GM19452 (cell line): ENCODE measurements around the gene PGR.
"Not testable (repeated sequence)": the region's sequence is repeated elsewhere in the genome, so short reads cannot be mapped to it uniquely, and the experiment has no call there.

Experiments
- ATAC-seq: cut with Tn5 transposase; IDR thresholded peaks from one replicate; pipeline ENCODE4 v1.9.1; 2021; ENCODE audit not compliant: unreplicated experiment

PGR gene

GRCh38 chr11:101082813-101083212 lies 46.8 kb downstream of the PGR start:
- ATAC-seq = no peak

- no peak for ATAC-seq
Measured at GRCh38 chr11:101063706-101064105, 65.9 kb downstream of the PGR start.

- ATAC-seq = no peak
Measured at GRCh38 chr11:101061606-101062005, 68.0 kb downstream of the PGR start.

- no peak for ATAC-seq
Measured at GRCh38 chr11:101059331-101059730, 70.3 kb downstream of the PGR start.

GRCh38 chr11:101053492-101053891 lies 76.1 kb downstream of the PGR start:
- no peak for ATAC-seq

DNA sequence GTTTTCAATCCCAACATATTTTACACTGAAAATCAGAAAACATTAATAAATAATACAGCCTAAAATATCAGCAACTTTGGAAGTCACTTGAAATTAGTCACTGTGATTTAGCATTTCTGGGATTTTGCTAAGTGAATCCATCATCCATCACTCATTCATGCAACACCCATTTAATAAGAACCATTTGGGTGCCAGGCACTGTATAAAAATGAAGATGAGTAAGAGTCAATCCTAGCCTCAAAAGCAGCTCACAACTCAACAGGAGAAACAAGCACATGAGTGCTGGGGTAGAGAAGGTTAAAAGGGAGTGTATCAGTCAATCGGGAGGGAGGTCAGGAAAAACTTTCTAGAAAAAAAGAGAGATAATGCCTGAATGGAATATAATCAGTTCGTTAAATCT lies 77.9 kb downstream of the PGR start:
- no peak for ATAC-seq

DNA sequence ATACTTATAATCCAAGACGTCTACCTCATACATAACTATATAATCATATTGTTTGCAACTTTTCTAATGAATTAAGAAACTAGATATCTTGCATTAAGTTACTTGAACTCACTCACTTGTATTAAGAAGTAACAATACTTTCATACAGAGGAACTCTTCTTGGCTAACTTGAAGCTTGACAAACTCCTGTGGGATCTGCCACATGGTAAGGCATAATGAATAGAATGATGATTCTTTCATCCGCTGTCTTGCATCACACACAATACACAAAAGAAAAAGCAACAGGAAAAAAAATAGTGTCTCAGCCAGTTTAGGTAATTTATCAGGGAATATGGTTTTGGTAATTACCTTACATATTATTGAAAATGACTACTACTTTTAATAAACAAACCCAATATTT lies 79.8 kb downstream of the PGR start:
- ATAC-seq = no peak

DNA sequence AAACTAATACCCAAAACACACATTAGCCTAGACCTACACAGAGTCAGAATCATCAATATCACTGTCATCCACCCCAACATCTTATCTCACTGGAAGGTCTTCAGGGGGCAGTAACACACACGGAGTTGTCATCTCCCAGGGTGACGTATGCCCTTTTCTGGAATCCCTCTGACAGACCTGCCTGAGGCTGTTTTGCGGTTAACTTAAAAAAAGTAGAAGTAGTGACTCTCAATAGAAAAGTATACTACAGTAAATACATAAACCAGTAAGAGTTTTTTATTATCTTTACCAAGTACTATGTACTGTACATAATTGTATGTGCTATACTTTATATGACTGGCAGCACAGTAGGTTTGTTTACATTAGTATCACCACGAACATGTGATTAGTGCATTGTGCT lies 80.5 kb downstream of the PGR start:
- no peak for ATAC-seq

DNA sequence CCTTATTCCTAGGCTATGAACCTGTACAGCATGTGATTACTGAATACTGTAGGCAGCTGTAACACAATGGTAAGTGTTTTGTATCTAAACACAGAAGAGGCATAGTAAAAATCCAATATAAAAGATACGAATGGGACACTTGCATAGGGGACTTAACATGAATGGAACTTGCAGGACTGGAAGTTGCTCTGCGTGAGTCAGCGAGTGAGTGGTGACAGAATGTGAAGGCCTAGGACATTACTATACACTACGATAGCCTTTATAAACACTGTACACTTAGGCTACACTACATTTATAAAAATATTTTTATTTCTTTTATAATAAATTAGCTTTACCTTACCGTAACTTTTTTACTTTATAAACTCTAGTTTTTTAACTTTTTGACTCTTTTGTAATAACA lies 81.1 kb downstream of the PGR start:
- no peak for ATAC-seq

GRCh38 chr11:101046947-101047346 lies 82.7 kb downstream of the PGR start:
- ATAC-seq = no peak

DNA sequence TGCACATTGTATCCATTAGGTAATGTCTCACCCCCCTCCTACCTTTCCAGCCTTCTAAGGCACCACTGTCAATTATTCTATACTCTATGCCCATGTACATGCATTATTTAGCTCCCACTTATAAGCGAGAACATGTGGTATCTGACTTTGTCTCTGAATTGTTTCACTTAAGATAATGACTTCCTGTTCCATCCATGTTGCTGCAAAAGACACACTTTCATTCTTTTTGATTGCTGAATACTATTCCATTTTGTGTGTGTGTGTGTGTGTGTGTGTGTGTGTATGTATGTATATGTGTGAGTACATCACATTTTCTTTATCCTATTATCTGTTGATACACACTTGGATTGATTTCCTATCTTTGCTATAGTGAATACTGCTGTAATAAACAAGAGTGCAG lies 84.2 kb downstream of the PGR start:
- no peak for ATAC-seq

- no peak for ATAC-seq
Measured at GRCh38 chr11:101043940-101044339, 85.7 kb downstream of the PGR start.

DNA sequence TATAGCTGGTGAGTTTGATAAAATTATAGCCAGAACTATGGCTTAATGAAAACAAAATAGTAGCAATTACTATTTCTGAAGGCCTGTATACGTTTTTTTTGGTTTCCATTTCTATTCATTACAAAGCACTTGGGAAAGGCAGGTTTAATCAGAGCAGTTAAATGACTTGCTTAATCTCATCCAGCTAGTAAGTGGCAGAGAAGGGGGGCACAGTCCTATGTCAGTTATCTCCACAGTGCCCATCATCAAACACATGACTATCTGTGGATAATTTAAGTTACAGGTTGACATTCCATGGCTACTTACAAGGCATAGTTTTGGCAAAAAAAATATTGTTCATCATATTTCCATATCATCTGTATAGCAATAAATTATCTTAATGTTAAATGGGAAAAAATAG lies 93.7 kb downstream of the PGR start:
- no peak for ATAC-seq

DNA sequence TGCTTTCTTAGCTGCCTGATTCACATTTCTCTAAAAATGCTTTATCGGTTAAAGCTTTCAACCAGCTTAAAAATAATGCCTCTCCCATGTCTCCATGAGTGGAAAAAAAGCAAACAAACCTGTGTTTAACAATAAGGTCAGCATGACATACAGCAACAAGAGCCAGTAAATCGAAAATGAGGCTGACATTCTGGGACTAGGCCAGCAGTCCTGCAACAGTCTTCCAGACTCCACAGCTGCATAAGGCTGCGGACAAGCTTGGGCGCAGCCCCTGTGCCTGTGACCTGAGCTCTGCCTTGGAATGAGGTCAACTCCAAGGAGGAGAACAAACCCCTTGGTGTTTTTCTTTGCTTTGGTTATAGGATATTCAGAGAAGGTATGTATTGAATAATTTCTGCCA lies 95.5 kb downstream of the PGR start:
- no peak for ATAC-seq

DNA sequence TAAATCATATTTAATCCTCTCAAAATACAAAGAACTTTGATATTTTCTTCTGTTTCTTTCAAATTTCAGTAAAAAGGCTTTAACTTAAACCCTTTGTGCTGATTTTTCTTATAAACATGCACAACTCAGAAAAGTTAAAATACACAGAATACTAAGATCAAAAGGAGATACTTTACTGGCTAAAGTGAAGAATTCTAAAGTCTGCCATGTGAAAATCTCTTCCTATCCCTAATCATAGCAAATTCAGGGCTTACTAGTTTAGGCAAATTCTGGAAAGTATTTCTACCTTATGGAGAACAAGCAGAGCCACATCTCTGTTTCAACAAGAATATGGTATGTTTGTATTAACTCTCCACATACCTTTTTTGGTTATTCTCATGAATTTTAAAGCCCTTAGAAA lies 96.6 kb downstream of the PGR start:
- ATAC-seq = no peak

DNA sequence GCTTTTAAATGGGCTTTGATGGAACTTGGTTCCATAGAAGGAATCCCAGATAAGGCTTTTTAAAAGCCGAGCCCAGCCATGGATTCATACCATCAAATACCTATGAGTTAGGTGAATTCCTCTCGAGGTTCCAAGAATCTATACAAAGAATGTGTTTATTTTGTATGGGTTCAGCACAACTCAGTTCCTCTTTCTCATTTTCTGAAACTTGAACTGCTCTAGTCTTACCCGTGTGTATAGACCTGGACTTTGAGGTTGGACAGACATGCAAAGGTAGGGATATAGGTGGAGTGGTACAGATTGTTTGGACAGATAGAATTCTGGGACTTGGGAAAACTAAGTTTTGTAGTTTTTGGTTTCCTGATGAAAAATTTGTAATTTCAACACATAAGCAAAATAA lies 97.9 kb downstream of the PGR start:
- ATAC-seq = no peak

DNA sequence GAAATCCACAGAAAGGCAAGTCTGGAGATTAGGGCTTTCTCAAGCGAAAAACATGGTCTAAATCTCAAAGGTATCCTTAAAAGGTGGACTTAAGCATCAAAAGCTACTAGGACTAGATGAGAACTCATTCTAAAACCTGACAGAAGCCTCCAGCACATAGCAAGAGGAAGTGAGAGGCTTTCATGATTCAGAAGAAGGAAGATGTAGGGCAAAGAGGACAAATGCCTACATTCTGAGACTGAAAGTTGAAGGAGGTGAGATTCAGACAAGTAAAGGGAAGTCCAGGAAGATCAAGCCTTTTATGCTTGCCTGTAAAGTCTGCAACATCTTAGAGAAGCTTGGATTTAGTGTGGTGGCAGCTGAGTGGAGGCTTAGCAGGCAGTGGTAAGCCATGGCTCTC lies 98.9 kb downstream of the PGR start:
- no peak for ATAC-seq

GRCh38 chr11:101030015-101030414 lies 99.6 kb downstream of the PGR start:
- no peak for ATAC-seq

DNA sequence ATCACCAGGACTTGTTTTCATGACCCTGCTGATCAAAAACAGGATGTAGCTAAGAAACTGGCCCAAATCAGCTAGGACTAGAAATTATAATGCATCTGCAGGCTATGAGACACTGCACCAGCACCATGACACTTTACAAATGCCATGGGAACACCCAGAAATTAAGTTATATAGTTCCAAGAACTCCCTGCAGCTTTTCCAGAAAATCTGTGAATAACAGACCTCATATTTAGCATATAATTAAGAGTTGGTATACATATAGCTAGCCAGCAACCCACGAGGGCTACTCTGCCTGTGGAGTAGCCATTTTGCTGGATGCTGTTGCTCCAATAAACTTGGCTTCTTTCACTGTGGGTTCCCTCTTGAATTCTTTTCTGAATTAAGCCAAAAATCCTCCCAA lies 101.0 kb downstream of the PGR start:
- no peak for ATAC-seq

DNA sequence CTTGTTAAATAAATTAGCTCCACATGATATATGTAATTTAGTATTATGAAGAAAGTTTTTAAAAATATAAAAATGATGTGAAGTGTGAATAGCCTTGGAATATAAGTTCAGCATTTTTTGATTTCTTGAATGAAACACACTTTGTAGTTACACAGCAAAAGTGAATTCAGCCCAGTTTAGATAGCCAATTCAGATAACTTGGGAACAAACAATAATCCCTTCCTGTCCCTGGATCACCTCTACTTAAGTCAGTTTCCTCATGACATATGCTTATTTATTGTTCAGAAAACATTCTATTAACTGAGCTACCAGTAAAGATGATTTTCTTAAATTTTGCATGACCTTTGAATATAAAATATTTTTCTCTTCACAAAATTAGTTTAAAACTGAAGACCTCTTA lies 107.4 kb downstream of the PGR start:
- ATAC-seq = no peak

- no peak for ATAC-seq
Measured at GRCh38 chr11:101019870-101020269, 109.7 kb downstream of the PGR start.

DNA sequence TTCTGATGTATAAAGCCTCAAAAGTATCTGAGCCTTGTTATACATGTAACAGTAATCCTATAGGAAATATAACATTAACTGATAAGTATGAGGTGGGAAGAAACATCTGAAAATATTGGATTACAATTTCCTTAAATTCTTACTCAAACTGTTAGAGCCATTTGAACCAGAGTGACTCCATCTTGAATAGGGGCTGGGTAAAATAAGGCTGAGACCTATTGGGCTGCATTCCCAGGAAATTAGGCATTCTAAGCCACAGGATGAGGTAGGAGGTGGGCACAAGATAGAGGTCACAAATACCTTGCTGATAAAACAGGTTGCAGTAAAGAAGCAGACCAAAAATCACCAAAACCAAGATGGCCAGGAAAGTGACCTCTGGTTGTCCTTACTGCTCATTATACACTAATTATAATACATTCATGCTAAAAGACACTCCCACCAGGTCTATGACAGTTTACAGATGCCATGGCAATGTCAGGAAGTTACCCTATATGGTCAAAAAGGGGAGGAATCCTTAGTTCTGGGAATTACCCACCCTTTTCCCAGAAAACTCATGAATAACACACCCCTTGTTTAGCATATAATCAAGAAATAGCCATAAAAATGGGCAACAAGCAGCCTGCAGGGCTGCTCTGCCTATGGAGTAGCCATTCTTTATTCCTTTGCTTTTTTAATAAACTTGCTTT lies 114.9 kb downstream of the PGR start:
- no peak for ATAC-seq

- ATAC-seq = not testable (repeated sequence)
Measured at GRCh38 chr11:101013702-101014101, 115.9 kb downstream of the PGR start.

DNA sequence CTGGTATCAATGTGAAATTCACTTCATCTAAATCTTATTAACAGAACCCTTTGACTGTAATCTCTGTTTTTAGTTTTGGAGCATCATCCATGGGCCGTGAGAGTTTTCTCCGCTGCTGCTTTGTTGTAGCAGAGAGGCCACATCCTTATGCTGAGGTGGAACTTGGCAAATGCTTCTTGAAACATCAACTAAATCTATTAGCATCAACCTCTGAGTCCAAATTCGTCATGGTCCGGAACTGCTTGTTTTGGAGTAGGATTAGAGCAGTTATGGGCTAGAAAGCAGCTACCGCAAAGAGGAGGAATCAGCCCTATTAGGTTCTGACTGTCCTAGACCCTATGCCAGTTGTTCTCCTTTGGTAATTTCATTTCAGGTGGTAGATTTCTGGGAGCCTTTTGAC lies 117.7 kb downstream of the PGR start:
- no peak for ATAC-seq
